PC-3 (cell line): ENCODE results near the gene STXBP5. TPM values are rescaled to one million over a fixed set of nuclear protein-coding genes. Genes with fewer than 3 reads are reported as not detected.

Experiments used
- ATAC-seq: fragments of 200-7000 bp; cut with Tn5 transposase; 2 replicates; pipeline ENCODE4 v1.9.1; 2020; ENCODE audit warnings: mild to moderate bottlenecking, moderate library complexity
- BruUV-seq: library from RNA; stranded (reverse); fragments of 400-500 nt; replicated peaks from 2 replicates; lab custom pipeline; 2021; lab: Mats Ljungman, UMichigan
- CTCF ChIA-PET: fragments of 300-600 bp; sonication (Branson Sonifier 250); formaldehyde crosslinking; loops from one replicate; lab custom pipeline; 2022; ENCODE audit warnings: antibody characterized with exemption; lab: Charles Lee
- POLR2A ChIA-PET: fragments of 300-600 bp; sonication (Branson Sonifier 250); formaldehyde crosslinking; loops from one replicate; lab custom pipeline; 2022; ENCODE audit warnings: antibody characterized with exemption; ENCODE audit not compliant: unreplicated experiment; lab: Charles Lee
- DNase-seq: peaks from one replicate; pipeline ENCODE4 v3.0.0-alpha.2; 2015
- H2AFZ ChIP-seq: fragments of 300-600 bp; sonication (generic); 2 replicates; pipeline ENCODE4 v1.6.0; 2016; ENCODE audit warnings: antibody characterized with exemption, low read length
- H3F3A ChIP-seq: fragments of 300-600 bp; sonication (generic); one replicate; pipeline ENCODE4 v1.6.0; 2017; ENCODE audit warnings: antibody characterized with exemption, low read length, control low read depth, mild to moderate bottlenecking; ENCODE audit not compliant: unreplicated experiment
- H3K27ac ChIP-seq: fragments of 300-600 bp; sonication (generic); 2 replicates; pipeline ENCODE4 v1.5.1; 2016; ENCODE audit warnings: mild to moderate bottlenecking, low read length
- H3K27me3 ChIP-seq: fragments of 300-600 bp; sonication (generic); 2 replicates; pipeline ENCODE4 v1.6.1; 2016; ENCODE audit warnings: low read length, mixed read lengths
- H3K36me3 ChIP-seq: fragments of 300-600 bp; sonication (generic); 2 replicates; pipeline ENCODE4 v1.6.1; 2016; ENCODE audit warnings: low read depth, mixed run types, low read length, mixed read lengths
- H3K4me1 ChIP-seq: fragments of 300-600 bp; sonication (generic); 2 replicates; pipeline ENCODE4 v1.5.1; 2016; ENCODE audit warnings: low read length; ENCODE audit not compliant: insufficient read depth
- H3K4me2 ChIP-seq: fragments of 300-600 bp; sonication (generic); 2 replicates; pipeline ENCODE4 v1.6.0; 2016; ENCODE audit warnings: low read length
- H3K4me3 ChIP-seq: fragments of 300-600 bp; sonication (generic); 2 replicates; pipeline ENCODE4 v1.5.1; 2016; ENCODE audit warnings: mild to moderate bottlenecking, low read length, mixed read lengths
- H3K79me2 ChIP-seq: fragments of 300-600 bp; sonication (generic); 2 replicates; pipeline ENCODE4 v1.6.1; 2017; ENCODE audit warnings: low read length, mixed read lengths
- H3K9ac ChIP-seq: fragments of 300-600 bp; sonication (generic); 2 replicates; pipeline ENCODE4 v1.6.0; 2016; ENCODE audit warnings: mild to moderate bottlenecking, low read length
- H3K9me2 ChIP-seq: fragments of 300-600 bp; sonication (generic); replicated peaks from 2 replicates; pipeline ENCODE4 v1.6.1; 2016; ENCODE audit warnings: mixed run types, low read length, mixed read lengths
- H3K9me3 ChIP-seq: fragments of 300-600 bp; sonication (generic); 2 replicates; pipeline ENCODE4 v1.6.1; 2016; ENCODE audit warnings: low read length, mixed read lengths
- H4K20me1 ChIP-seq: fragments of 300-600 bp; sonication (generic); 2 replicates; pipeline ENCODE4 v1.6.1; 2016; ENCODE audit warnings: low read length, mixed read lengths
- CTCF ChIP-seq: fragments of 300-600 bp; sonication (generic); conservative IDR thresholded peaks from 2 replicates; pipeline ENCODE4 v1.5.1; 2017; ENCODE audit warnings: antibody characterized with exemption, low read depth, mild to moderate bottlenecking, low read length
- EZH2 ChIP-seq: fragments of 300-600 bp; sonication (generic); IDR thresholded peaks from one replicate; pipeline ENCODE4 v1.6.1; 2017; ENCODE audit warnings: antibody characterized with exemption, mild to moderate bottlenecking, low read length; ENCODE audit not compliant: unreplicated experiment
- EZH2phosphoT487 ChIP-seq: fragments of 300-600 bp; sonication (generic); IDR thresholded peaks from 2 replicates; pipeline ENCODE4 v1.6.1; 2018; ENCODE audit warnings: mild to moderate bottlenecking, antibody characterized with exemption, low read length, borderline replicate concordance
- intact Hi-C: fragments of 100-400 bp; cut with micrococcal nuclease; formaldehyde crosslinking; loops from 2 replicates; pipeline ENCODE4 v1.9.0; 2023
- total RNA-seq: library from RNA; depleted of rRNA; stranded (reverse); fragments of >200 nt; gene quantifications from 2 replicates; pipeline ENCODE4 v1.2.3, GENCODE V29; 2014

STXBP5 gene
- total RNA-seq, 1 experiment from 2014 or later, result 12.9 TPM

GRCh38 chr6:147158881-147159280 is 45.3 kb upstream of the STXBP5 start:
- Histone ChIP-seq H3K79me2 (no peaks in the 10 kb centered on the region), H3K4me3 (no peak overlapping the region), H3K27ac (no peak overlapping the region), H3K4me2 (no peak overlapping the region), H3K9me2 (no peaks in the 10 kb centered on the region), H3K4me1 (peaks cover 41% of the 10 kb centered on the region), H3K27me3 (no peaks in the 10 kb centered on the region), H3K36me3 (no peaks in the 10 kb centered on the region), H3K9ac (no peak overlapping the region), H3F3A (no peaks in the 10 kb centered on the region), H2AFZ (no peak overlapping the region), H3K9me3 (no peaks in the 10 kb centered on the region), H4K20me1 (no peaks in the 10 kb centered on the region)
- DNase-seq, result no peak
- TF ChIP-seq CTCF (no peak), EZH2phosphoT487 (no peak), EZH2 (no peak)
- POLR2A ChIA-PET, result interaction anchor here (0.6 kb wide), 1 partner anchor 224 kb away, joined by 4 read pairs; no protein-coding TSS in a partner anchor
- CTCF ChIA-PET, result no interaction called here
- BruUV-seq, result no TSS peak
- ATAC-seq, result no peak
- intact Hi-C loops, result no loop called here

GRCh38 chr6:147159536-147160374 is 44.5 kb upstream of the STXBP5 start:
- POLR2A ChIA-PET, result no interaction called here

More at GRCh38 chr6:147159536-147160374, 44.5 kb upstream of the STXBP5 start:
- Histone ChIP-seq H3K36me3 (no peaks in the 10 kb centered on the region), H3K79me2 (no peaks in the 10 kb centered on the region), H4K20me1 (no peaks in the 10 kb centered on the region), H3K27me3 (no peaks in the 10 kb centered on the region), H2AFZ (no peak overlapping the region), H3K27ac (no peak overlapping the region), H3K9me3 (no peaks in the 10 kb centered on the region), H3K4me2 (no peak overlapping the region), H3K9me2 (no peaks in the 10 kb centered on the region), H3F3A (no peaks in the 10 kb centered on the region), H3K9ac (no peak overlapping the region), H3K4me1 (peaks cover 35% of the 10 kb centered on the region), H3K4me3 (no peak overlapping the region)
- TF ChIP-seq EZH2, result no peak
- no peak for TF ChIP-seq CTCF
- no peak for TF ChIP-seq EZH2phosphoT487
- no peak for ATAC-seq
- BruUV-seq, result no TSS peak
- intact Hi-C loops, result no loop called here
- DNase-seq, result no peak
- CTCF ChIA-PET, result no interaction called here
